Measurements from ENCODE around the gene ASCC2. TPM values are rescaled to one million over a fixed set of nuclear protein-coding genes. Genes with fewer than 3 reads are reported as not detected.
"Not testable (repeated sequence)": the region's sequence is repeated elsewhere in the genome, so short reads cannot be mapped to it uniquely, and the experiment has no call there.

Gene ASCC2
- total RNA-seq, 4 donors from 2014 or later, result 30.2 to 53.2 (median 45.8) TPM

- H3K4me3 ChIP-seq (ENCODE audit: low read depth, poor library complexity, severe bottlenecking), result no peak overlapping the region
- no peak for DNase-seq (ENCODE audit: low spot score in 2 of 2)
- TF ChIP-seq, protein P1, sequence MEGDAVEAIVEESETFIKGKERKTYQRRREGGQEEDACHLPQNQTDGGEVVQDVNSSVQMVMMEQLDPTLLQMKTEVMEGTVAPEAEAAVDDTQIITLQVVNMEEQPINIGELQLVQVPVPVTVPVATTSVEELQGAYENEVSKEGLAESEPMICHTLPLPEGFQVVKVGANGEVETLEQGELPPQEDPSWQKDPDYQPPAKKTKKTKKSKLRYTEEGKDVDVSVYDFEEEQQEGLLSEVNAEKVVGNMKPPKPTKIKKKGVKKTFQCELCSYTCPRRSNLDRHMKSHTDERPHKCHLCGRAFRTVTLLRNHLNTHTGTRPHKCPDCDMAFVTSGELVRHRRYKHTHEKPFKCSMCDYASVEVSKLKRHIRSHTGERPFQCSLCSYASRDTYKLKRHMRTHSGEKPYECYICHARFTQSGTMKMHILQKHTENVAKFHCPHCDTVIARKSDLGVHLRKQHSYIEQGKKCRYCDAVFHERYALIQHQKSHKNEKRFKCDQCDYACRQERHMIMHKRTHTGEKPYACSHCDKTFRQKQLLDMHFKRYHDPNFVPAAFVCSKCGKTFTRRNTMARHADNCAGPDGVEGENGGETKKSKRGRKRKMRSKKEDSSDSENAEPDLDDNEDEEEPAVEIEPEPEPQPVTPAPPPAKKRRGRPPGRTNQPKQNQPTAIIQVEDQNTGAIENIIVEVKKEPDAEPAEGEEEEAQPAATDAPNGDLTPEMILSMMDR (IDR thresholded peaks at IDR 0.05), result no peak
- TF ChIP-seq POLR2A (IDR thresholded peaks at IDR 0.05), result no peak
- intact Hi-C loops (cut with DNase I; ENCODE audit: low total_unique reads), result no loop called here
- 18 to 21% methylated on average over 5 of the region's 5 CpGs for WGBS, 2 donors
These were observed 504 bp upstream of the ASCC2 start for GRCh38 chr22:29838599-29838956.

- WGBS, 2 donors, result 85 to 87% methylated on average over 18 of the region's 18 CpGs
- H3K4me3 ChIP-seq (ENCODE audit: low read depth, poor library complexity, severe bottlenecking); intact Hi-C loops (cut with DNase I; ENCODE audit: low total_unique reads); DNase-seq (ENCODE audit: low spot score in 2 of 2): not testable (repeated sequence)
These were observed 1.2 kb downstream of the ASCC2 start for GRCh38 chr22:29836791-29837370.

DNA sequence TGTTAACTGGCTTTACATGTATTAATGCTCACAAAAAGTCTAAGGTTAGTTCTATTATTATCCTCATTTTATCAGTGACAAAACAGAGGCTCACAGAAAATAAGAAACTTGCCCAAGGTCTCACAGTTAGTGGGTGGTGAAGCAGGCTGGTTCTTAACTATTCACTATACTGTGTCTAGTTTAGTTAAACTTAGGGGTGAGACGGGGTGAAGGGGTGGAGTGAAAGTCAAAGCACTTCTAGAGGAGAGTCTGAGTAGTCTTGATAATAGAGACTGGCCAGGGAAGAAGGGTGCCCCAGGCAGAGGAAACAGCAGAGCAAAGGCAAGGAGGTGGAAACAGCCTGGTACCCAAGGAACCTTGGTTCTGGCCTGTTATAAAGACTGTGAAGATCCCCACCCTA, 4.0 kb downstream of the ASCC2 start:
- intact Hi-C loops (cut with DNase I; ENCODE audit: low total_unique reads), result no loop called here
- no peak overlapping the region for H3K4me3 ChIP-seq (ENCODE audit: low read depth, poor library complexity, severe bottlenecking)
- TF ChIP-seq POLR2A (IDR thresholded peaks at IDR 0.05), result no peak
- TF ChIP-seq, protein P1 (IDR thresholded peaks at IDR 0.05), result no peak
- no peak for DNase-seq (ENCODE audit: low spot score in 2 of 2)
- 87 to 89% methylated on average over 1 of the region's 1 CpG for WGBS, 2 donors

DNA sequence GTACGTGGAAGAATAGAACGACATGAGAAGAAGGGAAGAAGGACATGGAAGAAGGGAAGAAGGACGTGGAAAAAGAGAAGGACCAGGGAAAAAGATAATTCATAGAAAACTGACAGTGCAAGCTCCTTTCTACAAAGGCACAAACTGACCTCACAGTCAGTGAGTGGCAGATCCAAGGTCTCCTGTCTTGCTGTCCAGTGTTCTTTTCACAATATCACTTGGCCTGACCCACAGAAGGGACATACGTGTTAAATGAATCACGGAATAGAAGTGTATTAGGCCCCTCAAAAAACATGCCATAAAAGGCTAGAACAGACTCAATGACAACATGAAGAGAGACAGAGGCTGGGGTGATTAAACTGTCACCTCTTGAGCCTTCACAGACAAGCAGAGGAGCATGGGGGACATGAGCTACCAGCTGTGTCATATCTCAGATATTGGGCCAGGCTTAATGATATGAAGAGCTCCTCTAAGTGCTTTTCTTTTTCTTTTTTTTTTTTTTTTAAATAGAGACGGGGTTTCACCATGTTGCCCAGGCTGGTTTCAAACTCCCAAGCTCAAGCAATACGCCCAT, 4.6 kb downstream of the ASCC2 start:
- WGBS, 2 donors, result 74 to 95% methylated on average over 7 of the region's 7 CpGs
- intact Hi-C loops (cut with DNase I; ENCODE audit: low total_unique reads), result no loop called here
- no peak for TF ChIP-seq POLR2A (IDR thresholded peaks at IDR 0.05)

DNA sequence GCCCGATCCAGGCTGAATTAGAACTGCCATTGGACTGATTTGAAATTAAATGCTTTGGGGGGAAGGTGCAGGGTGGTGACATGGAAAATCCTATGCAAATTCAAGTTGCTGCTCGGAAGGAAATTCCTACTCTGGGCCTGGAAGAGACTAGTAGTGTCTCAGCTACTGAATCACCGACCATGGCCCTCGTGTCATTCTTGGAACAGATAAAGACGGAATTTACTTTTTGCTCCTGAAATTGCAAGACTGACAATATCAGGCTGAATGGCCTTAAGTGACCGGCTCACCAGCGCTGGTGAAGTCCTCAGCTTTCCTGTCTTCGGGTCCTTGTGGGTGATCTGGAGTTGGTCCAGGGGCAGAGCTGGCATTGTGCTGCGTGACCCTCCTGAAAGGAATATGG, 6.1 kb downstream of the ASCC2 start:
- intact Hi-C loops (cut with DNase I; ENCODE audit: low total_unique reads), result no loop called here
- H3K4me3 ChIP-seq (ENCODE audit: low read depth, poor library complexity, severe bottlenecking), result no peak overlapping the region
- WGBS, 2 donors, result 95 to 96% methylated on average over 9 of the region's 9 CpGs
- no peak for TF ChIP-seq POLR2A (IDR thresholded peaks at IDR 0.05)
- TF ChIP-seq, protein P1 (IDR thresholded peaks at IDR 0.05), result no peak
- no peak for DNase-seq (ENCODE audit: low spot score in 2 of 2)

More for the DNA sequence above, 4.6 kb downstream of the ASCC2 start:
- H3K4me3 ChIP-seq (ENCODE audit: low read depth, poor library complexity, severe bottlenecking), result no peak overlapping the region
- DNase-seq (ENCODE audit: low spot score in 2 of 2), result no peak

GRCh38 chr22:29831186-29831921, 6.7 kb downstream of the ASCC2 start:
- intact Hi-C loops (cut with DNase I; ENCODE audit: low total_unique reads), result no loop called here
- H3K4me3 ChIP-seq (ENCODE audit: low read depth, poor library complexity, severe bottlenecking), result no peak overlapping the region
- TF ChIP-seq, protein P1 (IDR thresholded peaks at IDR 0.05), result no peak
- no peak for TF ChIP-seq POLR2A (IDR thresholded peaks at IDR 0.05)
- WGBS, 2 donors, result 82 to 87% methylated on average over 8 of the region's 8 CpGs
- no peak for DNase-seq (ENCODE audit: low spot score in 2 of 2)
